GM19324 (cell line): Measurements from ENCODE around the gene RBMS3.
"Not testable (repeated sequence)": the region's sequence is repeated elsewhere in the genome, so short reads cannot be mapped to it uniquely, and the experiment has no call there.

Experiments used
- ATAC-seq: cut with Tn5 transposase; IDR thresholded peaks from one replicate; pipeline ENCODE4 v1.9.1; 2021; ENCODE audit warnings: mild to moderate bottlenecking, moderate library complexity; ENCODE audit not compliant: unreplicated experiment, low FRiP score

RBMS3 gene

GRCh38 chr3:29381595-29381994 is 100.7 kb downstream of the RBMS3 start:
- no peak for ATAC-seq

- ATAC-seq, result no peak
Observed at GRCh38 chr3:29382409-29382808, 101.5 kb downstream of the RBMS3 start.

- no peak for ATAC-seq
Observed at GRCh38 chr3:29382845-29383244, 102.0 kb downstream of the RBMS3 start.

- no peak for ATAC-seq
Observed at GRCh38 chr3:29384640-29385039, 103.8 kb downstream of the RBMS3 start.

- no peak for ATAC-seq
Observed at GRCh38 chr3:29385046-29385830, 104.4 kb downstream of the RBMS3 start.

- no peak for ATAC-seq
Observed at GRCh38 chr3:29389362-29389761, 108.5 kb downstream of the RBMS3 start.

GRCh38 chr3:29392625-29393388 is 111.9 kb downstream of the RBMS3 start:
- no peak for ATAC-seq

- ATAC-seq, result not testable (repeated sequence)
Observed at GRCh38 chr3:29393946-29394345, 113.1 kb downstream of the RBMS3 start.

- ATAC-seq, result no peak
Observed at GRCh38 chr3:29397406-29397805, 116.5 kb downstream of the RBMS3 start.

- no peak for ATAC-seq
Observed at GRCh38 chr3:29398787-29399186, 117.9 kb downstream of the RBMS3 start.

- ATAC-seq, result no peak
Observed at GRCh38 chr3:29406291-29406832, 125.5 kb downstream of the RBMS3 start.

- ATAC-seq, result no peak
Observed at GRCh38 chr3:29408676-29409075, 127.8 kb downstream of the RBMS3 start.

GRCh38 chr3:29409409-29409808 is 128.5 kb downstream of the RBMS3 start:
- ATAC-seq, result no peak

GRCh38 chr3:29410220-29410619 is 129.3 kb downstream of the RBMS3 start:
- no peak for ATAC-seq

- ATAC-seq, result no peak
Observed at GRCh38 chr3:29410660-29411405, 130.0 kb downstream of the RBMS3 start.

- ATAC-seq, result no peak
Observed at GRCh38 chr3:29412110-29412509, 131.2 kb downstream of the RBMS3 start.

- ATAC-seq, result no peak
Observed at GRCh38 chr3:29414468-29415224, 133.8 kb downstream of the RBMS3 start.

- no peak for ATAC-seq
Observed at GRCh38 chr3:29415482-29416223, 134.8 kb downstream of the RBMS3 start.

- no peak for ATAC-seq
Observed at GRCh38 chr3:29416514-29416913, 135.6 kb downstream of the RBMS3 start.
